Non-pigmented ciliary epithelial cell (primary cell): Measurements from ENCODE around the gene TDP1.

Experiments
- DNase-seq: peaks from one replicate; pipeline ENCODE4 v3.0.0-alpha.2; 2010; ENCODE audit warnings: low read depth

The TDP1 gene

GRCh38 chr14:89955745-89956660 is at the start of gene TDP1:
Gene TDP1, plus strand, starts transcription at chr14:89955927. Its CDS starts 7,188 bp downstream, at chr14:89963115.
- peak; percentile 84 for DNase-seq

- DNase-seq = no peak
Observed at GRCh38 chr14:89906000-89906399, 49.7 kb upstream of the TDP1 start.

GRCh38 chr14:89907655-89908054 is 48.1 kb upstream of the TDP1 start:
- DNase-seq = no peak

- no peak for DNase-seq
Observed at GRCh38 chr14:89908712-89909450, 46.8 kb upstream of the TDP1 start.

- no peak for DNase-seq
Observed at GRCh38 chr14:89909586-89909985, 46.1 kb upstream of the TDP1 start.

GRCh38 chr14:89910691-89911009 is 45.1 kb upstream of the TDP1 start:
- DNase-seq = no peak

GRCh38 chr14:89911010-89911919 is 44.5 kb upstream of the TDP1 start:
- DNase-seq = no peak

- DNase-seq = no peak
Observed at GRCh38 chr14:89912221-89912620, 43.5 kb upstream of the TDP1 start.

- DNase-seq = peak; percentile 93
Observed at GRCh38 chr14:89912667-89913211, 43.0 kb upstream of the TDP1 start.

- DNase-seq = no peak
Observed at GRCh38 chr14:89915114-89915878, 40.4 kb upstream of the TDP1 start.

GRCh38 chr14:89918721-89919120 is 37.0 kb upstream of the TDP1 start:
- no peak for DNase-seq

GRCh38 chr14:89920056-89920455 is 35.7 kb upstream of the TDP1 start:
- no peak for DNase-seq

- no peak for DNase-seq
Observed at GRCh38 chr14:89921346-89921745, 34.4 kb upstream of the TDP1 start.

- peak; percentile 85 for DNase-seq
Observed at GRCh38 chr14:89922031-89922907, 33.5 kb upstream of the TDP1 start.

GRCh38 chr14:89924268-89924667 is 31.5 kb upstream of the TDP1 start:
- no peak for DNase-seq

GRCh38 chr14:89926694-89927093 is 29.0 kb upstream of the TDP1 start:
- DNase-seq = no peak

GRCh38 chr14:89927186-89927865 is 28.4 kb upstream of the TDP1 start:
- no peak for DNase-seq

GRCh38 chr14:89933002-89933401 is 22.7 kb upstream of the TDP1 start:
- DNase-seq = no peak

- no peak for DNase-seq
Observed at GRCh38 chr14:89936654-89937185, 19.0 kb upstream of the TDP1 start.
